GM12878 (cell line): Measurements from ENCODE around the gene EIF2B4. TPM values are rescaled to one million over a fixed set of nuclear protein-coding genes. Genes with fewer than 3 reads are reported as not detected.

Source experiments
- ATF7 ChIP-seq: fragments of 450-650 bp; IDR thresholded peaks from 2 replicates; pipeline ENCODE4 v1.6.1; 2016; ENCODE audit warnings: low read depth, mild to moderate bottlenecking
- CBFB ChIP-seq: IDR thresholded peaks from 2 replicates; pipeline ENCODE4 v1.6.1; 2016; ENCODE audit warnings: antibody characterized with exemption, low read depth
- CREM ChIP-seq: IDR thresholded peaks from 2 replicates; pipeline ENCODE4 v1.6.1; 2014; ENCODE audit warnings: antibody characterized with exemption, low read depth
- FOXK2 ChIP-seq: fragments of 450-650 bp; IDR thresholded peaks from 2 replicates; pipeline ENCODE4 v1.6.1; 2017; ENCODE audit warnings: mild to moderate bottlenecking, moderate library complexity
- HDGF ChIP-seq: fragments of 450-650 bp; IDR thresholded peaks from 2 replicates; pipeline ENCODE4 v1.6.1; 2016; ENCODE audit warnings: antibody characterized with exemption
- HSF1 ChIP-seq: fragments of 150-350 bp; IDR thresholded peaks from 2 replicates; pipeline ENCODE4 v1.6.1; 2014; ENCODE audit warnings: mild to moderate bottlenecking, low read depth, low read length
- KAT2A ChIP-seq: conservative IDR thresholded peaks from 2 replicates; pipeline ENCODE4 v1.6.1; 2011; ENCODE audit warnings: low read depth, low read length; ENCODE audit not compliant: control insufficient read depth
- KLF5 ChIP-seq: fragments of 450-650 bp; IDR thresholded peaks from 2 replicates; pipeline ENCODE4 v1.6.1; 2014; ENCODE audit warnings: mild to moderate bottlenecking; ENCODE audit not compliant: partially characterized antibody
- NFYA ChIP-seq: IDR thresholded peaks from 2 replicates; pipeline ENCODE4 v1.6.1; 2011; ENCODE audit warnings: low read depth, mild to moderate bottlenecking, low read length, improper control_type of control experiment, borderline replicate concordance
- NFYB ChIP-seq: IDR thresholded peaks from 2 replicates; pipeline ENCODE4 v1.6.1; 2011; ENCODE audit warnings: low read depth, mild to moderate bottlenecking, low read length, improper control_type of control experiment, moderate library complexity; ENCODE audit not compliant: insufficient read depth
- NR2C2 ChIP-seq: IDR thresholded peaks from 2 replicates; pipeline ENCODE4 v1.6.1; 2011; ENCODE audit warnings: borderline replicate concordance, low read depth; ENCODE audit not compliant: control insufficient read depth, insufficient read length
- POLR2AphosphoS5 ChIP-seq: IDR thresholded peaks from 2 replicates; pipeline ENCODE4 v1.6.1; 2011; ENCODE audit warnings: mild to moderate bottlenecking, low read length, inconsistent platforms
- PRDM15 ChIP-seq: fragments of 450-650 bp; formaldehyde crosslinking; IDR thresholded peaks from 2 replicates; pipeline ENCODE4 v1.4.0; 2020; ENCODE audit warnings: mild to moderate bottlenecking, moderate library complexity
- RCOR1 ChIP-seq: conservative IDR thresholded peaks from 2 replicates; pipeline ENCODE4 v1.6.1; 2012; ENCODE audit warnings: low read depth, low read length, improper control_type of control experiment
- SKIL ChIP-seq: fragments of 450-650 bp; IDR thresholded peaks from 2 replicates; pipeline ENCODE4 v1.6.1; 2017; ENCODE audit warnings: mild to moderate bottlenecking, low read depth, inconsistent platforms; ENCODE audit not compliant: poor library complexity, severe bottlenecking
- SMAD1 ChIP-seq: fragments of 450-650 bp; IDR thresholded peaks from 2 replicates; pipeline ENCODE4 v1.6.1; 2018; ENCODE audit warnings: mild to moderate bottlenecking, low read depth; ENCODE audit not compliant: partially characterized antibody
- ZNF217 ChIP-seq: fragments of 450-650 bp; IDR thresholded peaks from 2 replicates; pipeline ENCODE4 v1.6.1; 2017; ENCODE audit warnings: antibody characterized with exemption, mild to moderate bottlenecking
- ZNF24 ChIP-seq: fragments of 450-650 bp; IDR thresholded peaks from 2 replicates; pipeline ENCODE4 v1.6.1; 2017; ENCODE audit warnings: antibody characterized with exemption, mild to moderate bottlenecking
- ZNF622 ChIP-seq: fragments of 450-650 bp; IDR thresholded peaks from 2 replicates; pipeline ENCODE4 v1.6.1; 2017; ENCODE audit warnings: mild to moderate bottlenecking, inconsistent platforms
- polyA plus RNA-seq, 11 experiments: library from polyadenylated mRNA; depleted of rRNA in 4 of 11; unstranded in 6 of 11; stranded (reverse) in 5 of 11; fragments of >200 nt; fragmentation: Nextera tagmentation in 4 of 11; fragmentation: Illumina TruSeq in 1 of 11; extraction: Ambion mirVana in 4 of 11; extraction: Trizol in 1 of 11; gene quantifications; 1 replicate in 1 of 11; 2 replicates in 10 of 11; pipeline versions ENCODE4 v1.2.1 to v1.2.3, GENCODE V29; 2011 to 2016; ENCODE audit warnings: inconsistent platforms in 2 of 11, missing spikeins in 2 of 11, low read depth in 1 of 11
- total RNA-seq, 4 experiments: library from RNA; depleted of rRNA in 3 of 4; stranded (reverse); fragments of >200 nt in 3 of 4; fragmentation: Illumina TruSeq in 1 of 4; extraction: Trizol in 1 of 4; gene quantifications; 2 replicates each; pipeline versions ENCODE4 v1.2.1 to v1.2.3, GENCODE V29; 2013 to 2021
- TF ChIP-seq, protein P1 (sequence below): fragments of 450-650 bp; IDR thresholded peaks from 2 replicates; pipeline ENCODE4 v1.6.1; 2018; ENCODE audit warnings: borderline replicate concordance, mild to moderate bottlenecking; ENCODE audit not compliant: partially characterized antibody

Gene EIF2B4
- total and polyA plus RNA-seq, 10 of the 15 experiments (the other 5 are each of a cell fraction or from before 2014, with no cell fraction given), result 13.4 to 53.9 (median 27.5) TPM

GRCh38 chr2:27370026-27370815, at the start of gene EIF2B4, which contains the start of gene SNX17 (continued):
- TF ChIP-seq SKIL (no peak), KLF5 (peak; percentile 64), HDGF (peak; percentile 74; the same call in 1 of the 2 replicates), POLR2AphosphoS5 (peak; percentile 88), ZNF24 (no peak), RCOR1 (0 out of 2 replicates have a peak, but pooled peaks have one; percentile 68), ZNF217 (no peak), NFYA (no peak), ZNF622 (no peak), CBFB (no peak; the same call in 1 of the 2 replicates), PRDM15 (no peak), KAT2A (no peak), FOXK2 (no peak), ATF7 (peak; percentile 17; the same call in 1 of the 2 replicates), HSF1 (no peak), NFYB (no peak), SMAD1 (no peak), CREM (peak; percentile 97), NR2C2 (no peak)
- TF ChIP-seq, protein P1, sequence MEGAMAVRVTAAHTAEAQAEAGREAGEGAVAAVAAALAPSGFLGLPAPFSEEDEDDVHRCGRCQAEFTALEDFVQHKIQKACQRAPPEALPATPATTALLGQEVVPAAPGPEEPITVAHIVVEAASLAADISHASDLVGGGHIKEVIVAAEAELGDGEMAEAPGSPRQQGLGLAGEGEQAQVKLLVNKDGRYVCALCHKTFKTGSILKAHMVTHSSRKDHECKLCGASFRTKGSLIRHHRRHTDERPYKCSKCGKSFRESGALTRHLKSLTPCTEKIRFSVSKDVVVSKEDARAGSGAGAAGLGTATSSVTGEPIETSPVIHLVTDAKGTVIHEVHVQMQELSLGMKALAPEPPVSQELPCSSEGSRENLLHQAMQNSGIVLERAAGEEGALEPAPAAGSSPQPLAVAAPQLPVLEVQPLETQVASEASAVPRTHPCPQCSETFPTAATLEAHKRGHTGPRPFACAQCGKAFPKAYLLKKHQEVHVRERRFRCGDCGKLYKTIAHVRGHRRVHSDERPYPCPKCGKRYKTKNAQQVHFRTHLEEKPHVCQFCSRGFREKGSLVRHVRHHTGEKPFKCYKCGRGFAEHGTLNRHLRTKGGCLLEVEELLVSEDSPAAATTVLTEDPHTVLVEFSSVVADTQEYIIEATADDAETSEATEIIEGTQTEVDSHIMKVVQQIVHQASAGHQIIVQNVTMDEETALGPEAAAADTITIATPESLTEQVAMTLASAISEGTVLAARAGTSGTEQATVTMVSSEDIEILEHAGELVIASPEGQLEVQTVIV, result peak; percentile 64
